ENCODE data around the gene DPP6.

DPP6 gene

DNA sequence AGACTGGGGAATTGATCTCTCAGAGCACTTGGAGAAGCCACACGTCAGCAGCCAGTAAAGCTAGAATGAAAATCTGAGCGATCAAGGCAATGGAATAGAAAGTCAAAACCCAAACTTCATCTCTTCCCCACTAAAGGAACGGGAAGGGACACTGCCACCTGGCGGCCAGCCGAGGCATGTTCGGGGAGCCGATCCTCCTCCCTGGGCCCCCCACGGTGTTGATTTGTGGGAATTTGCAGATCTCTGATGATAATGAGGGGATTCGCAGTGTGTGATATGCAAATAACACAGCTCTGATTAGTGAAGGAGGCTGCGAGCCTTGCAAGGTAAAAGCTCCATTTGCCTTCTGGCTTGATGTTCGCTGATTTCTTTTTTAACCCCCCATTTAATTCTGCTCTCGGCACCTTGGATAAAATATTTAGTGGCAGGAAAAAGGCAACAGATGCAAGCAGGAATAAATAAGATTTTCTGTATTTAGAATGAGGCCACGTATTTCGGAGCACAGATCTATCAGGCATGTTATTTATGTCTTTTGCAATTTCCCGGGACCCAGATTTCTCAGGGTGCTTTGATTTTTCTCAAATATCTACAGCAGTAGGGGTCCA is 692.2 kb downstream of the DPP6 start:
- DNase-seq, result no peak

DNA sequence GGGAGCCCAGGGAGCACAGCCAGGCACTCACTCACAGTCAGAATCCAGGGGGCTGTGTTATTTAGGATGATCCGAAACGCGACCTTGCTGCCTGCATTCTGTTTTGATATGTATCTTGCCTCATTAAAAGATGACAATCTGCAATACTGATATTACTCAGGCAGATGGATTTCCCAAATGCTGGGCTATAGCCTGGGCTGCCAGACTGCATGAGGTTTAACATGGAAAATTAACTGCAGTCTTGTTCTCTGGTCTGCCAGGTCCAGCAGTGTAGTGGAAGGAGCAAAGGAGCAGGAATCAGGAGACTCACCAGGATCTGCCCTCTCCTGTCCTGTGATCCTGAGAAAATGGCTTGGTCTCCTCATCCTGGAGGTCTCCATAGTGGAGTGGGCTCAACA is 692.7 kb downstream of the DPP6 start:
- no peak for DNase-seq

DNA sequence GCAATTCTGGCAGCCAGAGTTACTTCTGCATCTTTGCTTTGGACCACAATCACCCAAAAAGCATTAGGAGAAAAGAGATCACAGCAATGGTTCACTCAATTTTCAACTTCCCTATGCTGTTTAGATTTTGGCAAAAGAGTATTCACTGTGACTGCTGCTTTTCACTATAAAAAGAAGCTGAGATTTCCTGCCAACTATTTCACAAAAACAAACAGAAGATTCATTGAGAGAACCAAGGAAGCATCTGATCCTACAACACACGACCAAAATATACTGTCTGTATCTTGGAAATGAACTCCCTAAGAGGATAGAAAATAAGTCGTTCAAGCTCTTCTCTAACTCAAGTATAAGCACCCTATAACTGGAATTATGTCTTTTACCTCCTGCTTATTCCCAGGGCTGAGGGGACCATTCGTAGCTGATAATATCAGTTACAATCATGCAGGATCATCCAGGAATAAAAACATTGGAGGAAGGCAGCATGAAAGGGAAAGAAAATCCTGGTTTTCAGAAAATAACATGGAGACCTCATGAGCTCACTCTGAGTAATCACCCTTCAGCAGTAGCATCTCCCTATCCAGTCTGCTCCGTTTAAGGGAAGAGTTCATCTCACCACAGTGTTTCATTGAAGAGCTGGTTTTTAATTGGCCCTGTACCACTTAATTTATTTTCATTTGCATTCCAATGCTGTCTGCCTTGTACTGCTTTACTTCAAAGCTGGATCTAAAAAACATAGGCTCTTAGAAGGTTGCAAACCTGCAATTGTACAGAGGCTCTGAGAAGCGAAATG is 694.6 kb downstream of the DPP6 start:
- no peak for DNase-seq

DNA sequence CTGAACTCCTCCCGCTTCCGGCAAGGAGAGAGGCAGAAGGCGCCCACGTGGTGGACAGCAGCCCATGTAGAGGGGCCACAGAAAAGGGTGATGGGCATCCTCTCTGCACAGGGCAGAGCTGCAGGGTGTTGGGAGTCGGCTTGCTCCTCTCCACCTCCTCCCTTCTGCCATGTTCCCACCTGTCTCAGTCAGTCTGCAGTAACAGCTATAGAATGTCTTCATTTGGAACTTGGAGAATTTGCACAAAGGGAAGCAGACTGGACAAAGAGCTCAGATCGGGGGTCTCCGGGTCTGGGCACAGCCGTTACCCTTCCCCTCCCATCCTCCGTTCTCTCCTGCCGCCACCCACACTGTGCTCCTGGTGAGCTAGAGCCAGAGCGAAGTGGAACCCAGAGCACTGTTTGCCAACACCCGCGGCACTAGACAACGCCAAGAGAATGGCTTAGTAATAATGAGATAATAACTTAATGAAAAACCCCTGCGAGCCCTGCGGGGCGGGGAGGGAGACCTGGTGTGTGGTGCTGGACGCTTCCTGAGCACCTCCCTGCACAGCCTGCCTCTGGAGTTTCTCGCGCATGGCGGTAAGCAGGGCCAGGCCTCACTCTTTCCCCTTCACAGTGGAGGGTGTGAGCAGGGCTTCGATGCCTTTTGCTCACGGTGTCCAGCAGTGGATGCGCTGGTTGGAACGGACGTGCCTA is 696.0 kb downstream of the DPP6 start:
- DNase-seq, result no peak

DNA sequence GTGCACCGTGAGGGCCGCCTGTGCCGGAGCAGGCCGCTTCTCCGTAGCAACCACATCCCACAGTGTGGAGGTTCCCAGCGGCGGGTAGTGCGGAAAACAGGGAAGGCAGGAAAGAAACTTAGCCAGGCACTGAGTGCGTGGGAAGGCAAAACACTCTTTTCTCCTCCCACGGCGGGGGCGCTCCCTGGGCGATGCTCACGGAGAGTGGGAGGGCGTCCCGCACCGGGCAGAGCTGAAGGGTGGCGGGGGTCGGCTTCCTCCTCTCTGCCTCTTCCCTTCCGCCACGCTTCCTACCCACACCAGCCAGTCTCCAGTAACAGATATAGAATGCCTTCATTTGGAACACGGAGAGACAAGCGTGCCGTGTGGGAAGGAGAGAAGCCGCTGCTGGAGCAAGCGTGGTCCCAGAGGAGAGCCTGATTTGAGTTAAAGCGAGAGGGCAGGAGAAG is 698.2 kb downstream of the DPP6 start:
- no peak for DNase-seq

DNA sequence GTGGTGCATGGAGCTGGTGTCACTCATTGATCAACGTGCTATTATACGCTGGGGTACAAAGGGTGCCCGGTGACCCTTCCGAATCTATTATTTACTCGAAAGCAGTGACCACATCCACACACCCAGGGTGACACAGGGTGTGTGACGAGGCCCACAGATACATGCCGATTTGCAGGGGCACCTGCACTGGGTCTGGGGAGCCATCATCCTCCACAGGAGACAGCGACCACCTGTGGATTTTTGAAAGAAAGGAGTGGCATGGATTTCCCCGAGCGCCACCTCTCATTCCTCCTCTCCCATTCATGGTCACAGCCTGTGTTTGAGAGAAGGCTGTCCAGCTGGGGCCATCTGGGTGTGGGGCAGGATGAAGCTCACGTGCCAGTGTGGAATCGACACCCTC is 701.0 kb downstream of the DPP6 start:
- no peak for DNase-seq

DNA sequence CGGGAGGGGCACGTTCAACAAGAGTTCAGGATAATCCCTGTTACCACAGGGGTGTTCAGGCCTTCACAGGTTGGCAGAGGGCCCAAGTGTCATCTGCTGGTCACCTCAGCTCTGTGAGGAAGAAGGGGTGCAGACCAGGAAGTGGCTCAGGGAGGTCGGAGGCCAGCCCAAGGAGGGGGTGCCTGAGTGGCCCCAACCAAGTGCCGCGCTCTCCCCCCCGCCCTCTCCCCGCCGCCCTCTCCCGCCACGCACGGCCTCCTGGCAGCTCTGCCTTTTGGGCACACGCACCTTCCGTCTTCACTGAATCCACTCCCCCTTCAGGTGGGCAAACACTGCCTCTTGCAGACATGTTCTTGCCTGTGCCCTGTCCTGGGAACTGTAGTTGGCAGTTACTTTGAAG is 705.6 kb downstream of the DPP6 start:
- no peak for DNase-seq

DNA sequence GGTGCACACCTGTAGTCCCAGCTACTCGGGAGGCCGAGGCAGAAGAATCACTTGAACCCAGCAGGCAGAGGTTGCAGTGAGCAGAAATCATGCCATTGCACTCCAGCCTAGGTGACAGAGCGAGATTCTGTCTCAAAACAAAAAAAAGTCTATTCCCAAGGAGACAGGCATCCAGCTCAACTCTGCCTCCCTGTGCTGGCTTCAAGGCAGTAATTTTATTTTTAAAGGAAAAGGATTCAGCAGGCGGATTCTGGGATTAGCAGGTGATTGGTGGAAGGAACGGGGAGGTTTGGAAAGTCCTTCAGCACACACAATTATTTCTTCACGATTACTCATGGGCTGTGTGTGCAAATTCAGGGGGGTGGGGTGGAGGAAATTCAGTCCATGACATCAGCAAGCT is 707.8 kb downstream of the DPP6 start:
- no peak for DNase-seq

DNA sequence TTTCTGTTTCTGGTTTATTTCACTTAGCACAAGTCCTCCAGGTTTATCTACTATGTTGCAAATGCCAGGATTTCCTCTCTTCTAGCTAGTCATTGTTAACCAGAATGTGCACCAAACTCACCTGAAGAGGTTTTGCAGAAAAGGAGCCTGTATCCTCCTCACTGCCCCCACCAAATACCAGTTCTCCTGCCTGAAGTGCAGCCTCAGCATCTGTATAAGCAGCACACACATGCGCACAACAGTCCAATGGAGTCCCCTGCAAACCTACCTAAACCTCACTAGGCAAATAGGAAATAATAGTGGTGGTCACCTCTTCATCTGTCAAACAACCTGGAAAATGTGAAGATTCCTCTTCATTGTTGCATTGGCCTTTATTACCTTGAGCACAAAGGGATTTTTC is 712.9 kb downstream of the DPP6 start:
- no peak for DNase-seq

DNA sequence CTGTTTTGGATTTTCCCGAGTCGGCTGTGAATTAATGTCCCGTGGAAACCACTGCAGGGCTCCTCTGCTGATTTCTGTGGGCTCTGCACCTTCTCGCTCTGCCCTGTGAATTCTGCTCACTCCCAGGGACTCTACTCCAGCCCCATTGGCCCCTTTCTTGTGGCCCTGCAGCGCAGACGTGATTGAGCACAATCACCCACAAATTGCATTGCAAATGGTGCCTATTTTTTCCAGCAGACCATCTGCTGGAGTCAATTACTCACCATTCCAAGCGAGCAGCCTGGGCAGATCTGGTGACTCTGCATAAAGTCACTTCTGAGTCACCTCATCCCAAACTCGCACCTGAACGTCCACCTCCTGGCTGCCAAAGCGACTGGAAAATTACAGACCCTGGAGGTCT is 714.9 kb downstream of the DPP6 start:
- DNase-seq, result no peak

DNA sequence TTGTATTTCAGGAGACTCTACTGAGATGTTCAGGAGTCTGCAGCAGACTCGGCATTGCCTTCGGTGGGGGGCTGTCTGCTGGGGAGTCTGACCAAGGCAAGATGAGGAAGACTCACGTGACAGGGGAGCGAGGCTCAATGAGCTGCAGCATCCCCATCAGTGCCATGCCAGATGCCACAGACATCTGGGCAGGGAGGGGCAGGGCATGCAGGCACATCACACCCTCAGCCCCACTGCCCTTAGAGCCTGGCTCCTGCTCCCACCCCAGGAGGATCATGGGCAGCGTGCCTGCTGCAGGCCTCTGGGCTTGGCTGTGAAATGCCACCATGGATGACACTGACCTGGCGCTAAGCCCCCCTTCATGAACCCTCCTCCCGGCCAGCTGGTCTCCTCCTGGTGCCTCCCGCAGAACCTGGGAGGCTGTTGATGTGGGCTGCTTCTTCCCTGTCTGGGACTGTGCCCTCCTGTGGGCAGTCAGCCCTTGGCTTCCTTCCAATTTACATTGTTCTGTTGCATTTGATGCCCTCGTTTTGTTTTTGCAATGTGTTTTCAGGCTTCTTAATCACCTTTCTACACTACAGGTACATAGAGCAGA is 715.7 kb downstream of the DPP6 start:
- no peak for DNase-seq

DNA sequence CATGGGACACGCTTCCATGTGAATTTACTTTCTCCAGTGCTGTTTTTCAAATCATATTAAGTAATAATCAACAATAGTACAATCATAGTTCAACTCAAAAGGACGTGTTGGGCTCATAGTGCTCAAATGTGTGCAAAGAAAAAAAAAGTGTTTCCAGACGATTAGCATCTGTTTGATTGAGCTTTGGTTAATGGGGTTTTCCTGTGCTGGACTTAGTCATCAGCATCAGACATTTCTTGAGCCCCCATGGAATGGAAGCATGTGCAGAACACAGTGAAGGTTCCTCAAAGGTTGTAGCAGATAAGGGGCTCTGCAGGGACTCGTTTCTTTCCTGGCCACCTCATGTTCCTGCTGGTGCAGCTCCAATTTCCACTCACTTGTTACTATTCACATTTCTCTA is 716.8 kb downstream of the DPP6 start:
- no peak for DNase-seq

DNA sequence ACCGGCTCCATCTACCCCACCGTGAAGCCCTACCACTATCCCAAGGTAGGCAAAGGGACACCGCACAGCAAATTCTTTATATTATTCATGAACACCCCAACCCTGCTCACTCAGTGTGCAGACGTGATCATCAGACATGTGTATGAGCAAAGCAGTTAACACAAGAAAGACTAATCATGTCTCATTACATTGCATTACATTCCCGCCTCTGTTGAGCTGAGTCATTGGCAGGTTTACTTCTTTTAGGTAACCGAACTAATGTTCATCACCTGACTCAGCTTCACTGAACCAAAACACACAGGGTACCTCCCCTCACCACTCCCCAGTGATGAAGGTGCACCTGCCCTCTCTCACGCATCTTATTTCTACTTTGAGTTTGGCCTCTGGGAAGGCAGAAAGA is 717.3 kb downstream of the DPP6 start:
- DNase-seq, result no peak

DNA sequence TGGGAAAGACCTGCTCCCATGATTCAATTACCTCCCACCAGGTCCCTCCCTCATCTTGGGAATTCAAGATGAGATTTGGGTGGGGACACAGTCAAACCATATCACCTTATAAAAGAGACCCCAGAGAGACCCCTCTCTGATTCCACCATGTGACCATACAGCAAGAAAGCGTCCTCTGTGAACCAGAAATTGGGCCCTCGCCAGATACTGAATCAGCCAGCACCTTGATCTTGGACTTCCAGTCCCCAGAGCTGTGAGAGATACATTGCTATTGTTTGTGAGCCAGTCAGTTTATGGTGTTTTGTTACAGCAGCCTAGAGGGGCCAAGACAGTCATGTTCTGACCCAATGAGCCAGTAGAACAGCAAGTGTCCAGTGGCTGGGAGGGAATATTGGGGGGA is 718.2 kb downstream of the DPP6 start:
- DNase-seq, result no peak

DNA sequence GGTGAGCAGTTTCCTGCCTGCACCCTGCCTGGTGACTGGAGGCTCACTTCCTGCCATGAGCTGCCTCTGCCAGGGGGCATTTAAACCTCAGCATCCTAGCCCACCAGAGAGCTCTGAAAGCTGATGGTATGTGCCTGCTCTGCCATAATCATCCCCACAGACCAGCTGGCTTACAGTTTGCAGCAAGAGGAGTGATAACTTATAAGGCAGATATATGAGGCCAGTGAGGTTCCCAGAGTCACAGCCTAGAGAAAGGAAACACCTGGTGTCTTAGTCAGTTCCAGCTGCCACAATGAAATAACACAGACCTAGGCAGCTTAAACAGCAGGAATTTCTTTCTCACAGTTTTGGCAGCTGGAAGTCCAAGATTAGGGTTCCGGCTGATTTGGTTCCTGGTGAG is 718.8 kb downstream of the DPP6 start:
- DNase-seq, result no peak

DNA sequence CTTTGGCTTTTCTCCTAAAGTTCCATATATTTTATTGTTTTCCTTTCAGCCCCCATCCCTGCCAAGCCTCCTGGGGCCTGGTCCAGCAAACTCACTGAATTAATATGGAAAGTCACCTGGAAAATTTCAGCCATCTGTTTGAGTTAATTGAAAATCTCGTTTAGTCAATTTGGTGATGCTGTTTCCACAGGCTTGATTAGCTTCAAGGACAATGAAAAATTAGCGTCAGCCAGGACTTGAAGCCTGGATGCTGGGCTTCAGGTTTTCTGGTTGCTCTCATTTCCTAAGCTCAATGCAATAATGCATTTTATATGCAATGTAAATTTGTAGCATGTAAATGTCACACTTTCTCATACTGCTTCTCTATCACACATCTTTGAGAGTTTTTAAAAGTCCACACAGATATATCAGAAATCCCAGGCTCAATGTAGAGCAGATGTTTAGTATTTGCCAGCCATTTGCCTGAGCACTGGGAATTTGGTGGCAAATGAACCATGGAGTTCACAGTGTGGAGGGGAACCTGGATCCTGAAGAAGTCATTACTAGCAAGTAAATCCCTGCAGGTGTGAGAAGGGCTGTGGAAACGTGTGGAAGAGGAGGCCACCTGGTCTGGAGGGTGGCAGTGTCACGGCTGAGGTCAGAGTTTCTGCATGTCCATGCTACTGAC is 722.2 kb downstream of the DPP6 start:
- no peak for DNase-seq

DNA sequence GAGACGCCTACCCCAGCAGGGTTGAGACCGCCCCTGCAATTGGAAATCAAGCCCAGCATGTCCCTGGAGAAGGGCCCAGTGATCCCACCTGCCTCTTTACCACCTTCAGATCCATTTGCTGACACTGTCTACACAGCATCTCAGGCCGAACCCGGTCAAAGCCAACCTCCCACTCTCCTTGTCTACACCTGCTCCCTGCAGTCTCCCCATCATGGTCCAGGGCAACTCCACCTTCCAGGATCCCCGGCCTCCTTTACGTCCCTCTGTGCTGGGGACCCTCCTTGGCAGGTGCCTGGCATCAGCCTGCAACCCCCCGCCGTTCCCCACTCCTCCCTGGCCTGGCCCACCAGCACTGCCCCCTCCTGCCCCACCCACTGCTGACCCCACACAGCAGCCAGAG is 723.5 kb downstream of the DPP6 start:
- no peak for DNase-seq

DNA sequence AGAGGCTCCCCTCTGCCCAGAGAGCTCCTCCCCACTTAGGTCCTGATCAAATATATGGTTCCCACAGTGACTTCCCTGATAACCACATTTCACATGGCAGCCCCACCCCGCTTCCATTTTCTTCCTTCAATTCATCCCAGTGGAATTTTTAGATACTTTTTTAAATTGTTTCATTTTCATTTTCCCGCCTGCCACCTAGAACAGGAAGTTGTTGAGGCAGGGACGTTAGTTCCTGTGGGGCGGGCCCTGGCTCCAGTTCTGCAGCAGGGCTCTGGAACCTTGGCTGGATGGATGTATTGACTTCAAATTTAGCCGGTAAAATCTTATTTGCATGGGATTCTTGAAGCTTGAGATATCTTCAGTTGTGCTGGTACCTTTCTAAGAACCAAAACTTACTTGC is 724.2 kb downstream of the DPP6 start:
- no peak for DNase-seq

DNA sequence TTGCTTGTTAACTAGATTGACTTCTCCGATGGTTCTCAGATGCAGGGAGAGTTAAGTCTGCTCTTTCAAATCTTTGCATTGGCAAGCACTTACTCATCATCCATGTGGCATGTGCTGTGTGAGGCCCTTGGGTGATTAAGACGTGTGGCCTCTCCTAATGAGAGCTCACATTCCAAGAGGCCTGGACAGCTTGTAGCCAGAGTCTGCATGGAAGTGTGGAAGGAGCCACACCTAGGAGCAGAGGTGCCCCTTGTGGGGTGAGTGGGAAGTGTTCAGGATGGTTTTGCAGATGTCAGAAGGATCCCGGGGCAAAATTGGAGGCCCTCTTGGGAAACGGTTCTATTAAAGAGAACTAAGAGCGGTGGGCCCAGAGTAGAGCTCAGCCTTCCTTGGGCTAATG is 724.8 kb downstream of the DPP6 start:
- no peak for DNase-seq

DNA sequence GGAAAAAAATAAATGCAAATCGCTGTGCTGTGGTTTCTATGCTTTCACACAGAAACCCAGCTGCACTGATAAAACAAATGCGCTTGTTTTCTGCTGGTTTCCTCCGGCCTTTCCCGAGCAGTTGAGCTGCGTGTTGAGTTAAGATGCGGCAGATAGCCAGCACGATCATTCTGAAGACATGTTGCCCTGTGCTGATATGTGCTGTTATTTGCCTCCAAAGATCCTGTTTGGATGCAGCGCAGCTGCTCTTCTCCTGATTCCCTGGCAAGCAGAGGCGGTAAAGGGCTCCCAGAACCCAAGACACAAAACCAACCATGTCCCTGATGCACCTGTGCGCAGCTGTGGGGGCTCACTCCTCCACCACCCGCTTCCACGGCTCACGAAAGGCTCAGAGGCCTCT is 725.3 kb downstream of the DPP6 start:
- no peak for DNase-seq

DNA sequence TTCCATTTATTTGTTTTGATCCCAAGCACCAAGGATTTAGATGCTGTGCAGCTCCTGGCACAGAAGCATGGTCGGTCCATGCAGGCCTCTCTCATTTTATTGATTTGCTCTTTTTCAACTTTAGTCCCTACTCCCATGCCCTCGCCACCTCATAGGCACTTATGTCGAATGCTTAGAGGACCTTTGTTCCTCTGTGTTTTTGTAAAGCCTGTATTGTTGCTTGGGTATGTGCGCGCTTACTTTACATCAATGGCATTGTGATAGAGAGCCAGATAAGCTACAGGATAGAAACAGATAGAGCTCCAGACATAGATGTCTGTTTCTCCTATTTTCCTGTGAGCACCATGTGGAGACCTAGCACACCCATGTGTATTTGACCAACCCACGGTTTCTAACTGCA is 725.7 kb downstream of the DPP6 start:
- no peak for DNase-seq

DNA sequence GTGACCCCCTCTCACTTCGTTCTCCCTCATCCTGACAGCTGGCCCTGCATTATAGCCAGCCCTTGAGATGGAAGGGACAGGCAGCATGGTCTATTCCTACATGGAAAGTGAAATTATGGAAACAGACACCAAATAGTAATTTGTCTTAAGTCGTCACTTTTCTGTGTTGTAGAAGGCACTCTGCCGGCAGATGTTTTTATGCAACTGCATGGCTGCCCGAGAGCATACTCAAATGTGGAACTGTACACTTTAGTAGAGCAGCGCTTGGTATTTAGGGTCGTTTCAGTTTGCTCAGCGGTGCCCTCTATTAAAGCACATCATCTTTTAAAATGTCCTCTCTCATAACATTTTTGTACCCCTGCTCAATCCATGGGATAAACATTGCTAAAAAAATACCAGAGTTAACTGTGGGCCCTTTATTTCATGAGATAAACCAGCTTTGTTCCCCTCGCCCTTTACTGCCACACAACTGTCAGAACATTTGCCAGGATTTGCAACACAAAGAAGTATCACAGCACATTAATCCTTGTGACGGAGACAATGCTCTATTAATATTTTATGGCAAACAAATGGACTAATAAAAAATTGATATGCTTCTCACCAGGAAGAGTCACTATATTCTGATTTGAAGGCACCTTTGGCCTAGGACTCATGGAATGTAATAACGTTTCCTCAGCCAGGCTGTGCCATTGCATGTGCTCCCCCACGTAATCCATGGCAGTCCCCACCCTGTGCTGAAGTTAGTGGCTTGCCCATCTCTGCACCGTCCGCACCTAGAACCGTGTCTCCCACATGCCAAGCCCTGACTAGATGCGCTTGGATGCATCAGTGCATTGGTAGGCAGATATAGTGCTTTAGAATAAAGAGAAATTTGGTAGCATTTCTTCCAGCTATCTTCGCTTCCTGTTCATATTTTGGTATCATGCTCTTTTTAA is 729.4 kb downstream of the DPP6 start:
- no peak for DNase-seq
